ENCODE data around the gene SOX9. TPM values are rescaled to one million over a fixed set of nuclear protein-coding genes. Genes with fewer than 3 reads are reported as not detected.

The SOX9 gene
- total and polyA plus RNA-seq, 2 of the 8 experiments (the other 6 are each of a cell fraction or from before 2014, with no cell fraction given) = 1.9 to 4.9 TPM

DNA sequence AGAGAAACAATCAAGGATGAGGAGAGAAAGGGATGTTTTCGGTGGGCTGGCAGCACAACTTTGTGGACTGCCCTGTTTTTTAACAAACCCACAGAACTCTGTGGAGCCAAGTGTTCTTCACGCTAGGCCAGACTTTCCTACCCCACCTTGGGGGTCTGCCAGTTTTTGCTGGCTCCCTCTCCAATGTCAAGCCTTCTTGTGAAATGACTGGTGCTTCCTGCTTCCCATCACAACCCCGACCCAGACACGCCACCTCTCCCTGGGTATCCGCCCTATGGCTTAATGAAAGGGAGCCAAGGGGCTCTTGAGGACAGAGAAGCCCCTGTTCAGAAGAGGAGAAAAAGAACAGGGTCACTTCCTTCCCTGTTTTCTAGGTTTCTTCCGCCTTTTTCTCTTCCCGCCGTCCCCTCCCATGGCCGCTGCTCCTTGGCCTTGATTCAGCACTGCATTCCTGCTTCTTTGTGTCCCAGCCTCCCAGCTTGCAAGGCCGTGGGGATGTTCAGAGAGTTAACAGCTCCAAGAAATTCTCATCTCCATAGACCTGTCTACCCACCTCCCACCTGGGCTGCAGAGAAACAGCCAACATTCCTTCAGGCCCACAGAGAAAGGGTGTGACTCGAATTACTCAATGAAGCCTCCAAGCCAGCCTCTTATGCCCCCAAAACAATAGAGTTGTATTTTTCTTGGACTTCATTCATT lies 16.5 kb upstream of the SOX9 start:
- H4K20me1 ChIP-seq (replicated peaks in 1 of 2; ENCODE audit: control insufficient read depth in 1 of 2, insufficient read depth in 2 of 2, low read length in 2 of 2) = no peaks in the 10 kb centered on the region
- H3K36me3 ChIP-seq (ENCODE audit: control insufficient read depth in 2 of 4, insufficient read depth in 4 of 4, low read length in 3 of 4) = no peaks in the 10 kb centered on the region
- H3K18ac ChIP-seq (ENCODE audit: extremely low read depth, low read length) = no peak overlapping the region
- POLR2A ChIA-PET (ENCODE audit: partially characterized antibody) = interaction anchor here (2.5 kb wide), 1 partner anchor 16 kb away, joined by 6 read pairs; the partner anchor contains the start of gene SOX9
- H3K9me3 ChIP-seq (ENCODE audit: insufficient read depth in 2 of 2, low read depth in 1 of 2, low read length in 1 of 2) = no peaks in the 10 kb centered on the region
- no peak overlapping the region for H2BK20ac ChIP-seq (ENCODE audit: low read length)
- no peak overlapping the region for H3K4ac ChIP-seq (replicated peaks; ENCODE audit: insufficient read length, low read depth, low read length)
- H3K9ac ChIP-seq (replicated peaks in 1 of 4; ENCODE audit: extremely low read depth in 1 of 4, low read depth in 3 of 4, low read length in 3 of 4) = no peak overlapping the region
- no peak overlapping the region for H4K8ac ChIP-seq (ENCODE audit: extremely low read depth, insufficient read depth, low read length)
- no peak overlapping the region for H3K4me2 ChIP-seq (ENCODE audit: insufficient read depth in 1 of 2, low read depth in 2 of 2, low read length in 2 of 2)
- peaks cover 7 to 18% (median 15%) of the 10 kb centered on the region in 4 experiments; a peak in 5 of 7 replicates for H3K4me1 ChIP-seq (replicated peaks in 1 of 4; ENCODE audit: control insufficient read depth in 3 of 4, insufficient read depth in 4 of 4, low read length in 3 of 4)
- CTCF ChIA-PET (ENCODE audit: partially characterized antibody) = interaction anchor here (1.1 kb wide), 1 partner anchor 453 kb away, joined by 3 read pairs; no protein-coding TSS in a partner anchor
- H2BK12ac ChIP-seq (ENCODE audit: low read depth, low read length) = no peak overlapping the region
- no peak overlapping the region for H2BK15ac ChIP-seq (ENCODE audit: low read length)
- H3K23ac ChIP-seq (ENCODE audit: insufficient read length) = no peak overlapping the region
- no peak overlapping the region for H2BK120ac ChIP-seq (replicated peaks; ENCODE audit: low read depth, low read length)
- H3K27ac ChIP-seq (ENCODE audit: low read depth, low read length) = no peak overlapping the region
- no peaks in the 10 kb centered on the region for H3K79me2 ChIP-seq (ENCODE audit: control insufficient read depth in 1 of 2, insufficient read depth in 2 of 2, low read length in 2 of 2)
- H2AFZ ChIP-seq (ENCODE audit: low read length) = no peak overlapping the region
- H2BK5ac ChIP-seq (ENCODE audit: low read depth, low read length) = no peak overlapping the region
- no peak overlapping the region for H3K14ac ChIP-seq (ENCODE audit: insufficient read length)
- H2AK5ac ChIP-seq (ENCODE audit: low read depth, low read length) = no peak overlapping the region
- H3K27me3 ChIP-seq (replicated peaks in 1 of 4; ENCODE audit: control insufficient read depth in 3 of 4, extremely low read depth in 1 of 4, insufficient read depth in 3 of 4, low read length in 3 of 4) = no peaks in the 10 kb centered on the region; a peak in 1 of 7 replicates
- H4K5ac ChIP-seq (ENCODE audit: insufficient read length, low read depth, low read length) = no peak overlapping the region
- no peaks in the 10 kb centered on the region for H3K79me1 ChIP-seq (ENCODE audit: low read depth, low read length)
- no peak overlapping the region for H3K56ac ChIP-seq (replicated peaks; ENCODE audit: insufficient read length, low read depth, low read length)
- 90% methylated on average over 10 of the region's 11 CpGs; no CpG with 5 or more reads in 1 of the 2 experiments for WGBS, 2 experiments (ENCODE audit: extremely low coverage in 1 of 2, insufficient coverage in 1 of 2, insufficient read length in 1 of 2, insufficient replicate concordance in 2 of 2, low coverage in 1 of 2, low lambda C conversion rate in 2 of 2, missing lambda C conversion rate in 1 of 2)
- no peaks in the 10 kb centered on the region for H3K23me2 ChIP-seq (ENCODE audit: low read depth, low read length)
- no peak overlapping the region for H4K91ac ChIP-seq (replicated peaks; ENCODE audit: insufficient read length, low read length)
- H3K4me3 ChIP-seq (ENCODE audit: extremely low read depth in 1 of 4, insufficient read depth in 2 of 4, low read depth in 3 of 4, low read length in 4 of 4) = no peak overlapping the region
- DNase-seq (ENCODE audit: low read depth in 1 of 2, low spot score in 2 of 2) (no peak), FAIRE-seq (no peak)
- TF ChIP-seq RAD21 (IDR thresholded peaks at IDR 0.05 in 1 of 2, conservative IDR thresholded peaks at IDR 0.05 in 1 of 2; ENCODE audit: low read depth in 2 of 2, low read length in 2 of 2) (no peak), KDM1A (IDR thresholded peaks at IDR 0.05; ENCODE audit: borderline replicate concordance, low read length) (no peak), CREB1 (IDR thresholded peaks at IDR 0.05) (no peak), YY1 (IDR thresholded peaks at IDR 0.05; ENCODE audit: low read depth, low read length) (no peak), NANOG (IDR thresholded peaks at IDR 0.05; ENCODE audit: insufficient read depth, low read depth, low read length, poor library complexity, severe bottlenecking) (no peak), TBP (IDR thresholded peaks at IDR 0.05; ENCODE audit: low read depth, low read length) (no peak), BRCA1 (IDR thresholded peaks at IDR 0.05; ENCODE audit: low read depth, low read length) (no peak), GABPA (IDR thresholded peaks at IDR 0.05; ENCODE audit: borderline replicate concordance, insufficient read depth, low read length) (no peak), BACH1 (IDR thresholded peaks at IDR 0.05; ENCODE audit: low read length) (no peak)
- TF ChIP-seq, protein P1, sequence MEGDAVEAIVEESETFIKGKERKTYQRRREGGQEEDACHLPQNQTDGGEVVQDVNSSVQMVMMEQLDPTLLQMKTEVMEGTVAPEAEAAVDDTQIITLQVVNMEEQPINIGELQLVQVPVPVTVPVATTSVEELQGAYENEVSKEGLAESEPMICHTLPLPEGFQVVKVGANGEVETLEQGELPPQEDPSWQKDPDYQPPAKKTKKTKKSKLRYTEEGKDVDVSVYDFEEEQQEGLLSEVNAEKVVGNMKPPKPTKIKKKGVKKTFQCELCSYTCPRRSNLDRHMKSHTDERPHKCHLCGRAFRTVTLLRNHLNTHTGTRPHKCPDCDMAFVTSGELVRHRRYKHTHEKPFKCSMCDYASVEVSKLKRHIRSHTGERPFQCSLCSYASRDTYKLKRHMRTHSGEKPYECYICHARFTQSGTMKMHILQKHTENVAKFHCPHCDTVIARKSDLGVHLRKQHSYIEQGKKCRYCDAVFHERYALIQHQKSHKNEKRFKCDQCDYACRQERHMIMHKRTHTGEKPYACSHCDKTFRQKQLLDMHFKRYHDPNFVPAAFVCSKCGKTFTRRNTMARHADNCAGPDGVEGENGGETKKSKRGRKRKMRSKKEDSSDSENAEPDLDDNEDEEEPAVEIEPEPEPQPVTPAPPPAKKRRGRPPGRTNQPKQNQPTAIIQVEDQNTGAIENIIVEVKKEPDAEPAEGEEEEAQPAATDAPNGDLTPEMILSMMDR (IDR thresholded peaks at IDR 0.05; ENCODE audit: control extremely low read depth in 1 of 3, insufficient read depth in 1 of 3, low read depth in 1 of 3, low read length in 3 of 3) = no peak
